Neural cell (in vitro differentiated cells): ENCODE data around the gene IPO5.

Experiments
- EP300 ChIP-seq: fragments of 450-650 bp; conservative IDR thresholded peaks from 2 replicates; pipeline ENCODE4 v1.6.1; 2014; ENCODE audit warnings: antibody characterized with exemption, mild to moderate bottlenecking, moderate library complexity; ENCODE audit not compliant: poor library complexity, severe bottlenecking
- EZH2 ChIP-seq: fragments of 200-600, 300-800 bp; shearing (Covaris generic), sonication (generic); IDR thresholded peaks from 2 replicates; pipeline ENCODE4 v1.6.1; 2014; ENCODE audit warnings: antibody characterized with exemption, low read length, borderline replicate concordance, mild to moderate bottlenecking; ENCODE audit not compliant: insufficient read depth, poor library complexity, severe bottlenecking
- POLR2AphosphoS5 ChIP-seq: IDR thresholded peaks from 2 replicates; pipeline ENCODE4 v1.6.1; 2012
- RAD21 ChIP-seq: fragments of 450-650 bp; conservative IDR thresholded peaks from 2 replicates; pipeline ENCODE4 v1.6.1; 2014; ENCODE audit warnings: antibody characterized with exemption, mild to moderate bottlenecking, moderate library complexity
- TAF1 ChIP-seq: IDR thresholded peaks from 2 replicates; pipeline ENCODE4 v1.6.1; 2012; ENCODE audit warnings: low read depth
- TF ChIP-seq, protein P1 (sequence below): fragments of 450-650 bp; IDR thresholded peaks from 2 replicates; pipeline ENCODE4 v1.5.1; 2014; ENCODE audit warnings: antibody characterized with exemption, mild to moderate bottlenecking, moderate library complexity; ENCODE audit not compliant: poor library complexity, severe bottlenecking
- TF ChIP-seq, protein P2 (sequence below): IDR thresholded peaks from 2 replicates; pipeline ENCODE4 v1.6.1; 2012; ENCODE audit warnings: borderline replicate concordance

DNA sequence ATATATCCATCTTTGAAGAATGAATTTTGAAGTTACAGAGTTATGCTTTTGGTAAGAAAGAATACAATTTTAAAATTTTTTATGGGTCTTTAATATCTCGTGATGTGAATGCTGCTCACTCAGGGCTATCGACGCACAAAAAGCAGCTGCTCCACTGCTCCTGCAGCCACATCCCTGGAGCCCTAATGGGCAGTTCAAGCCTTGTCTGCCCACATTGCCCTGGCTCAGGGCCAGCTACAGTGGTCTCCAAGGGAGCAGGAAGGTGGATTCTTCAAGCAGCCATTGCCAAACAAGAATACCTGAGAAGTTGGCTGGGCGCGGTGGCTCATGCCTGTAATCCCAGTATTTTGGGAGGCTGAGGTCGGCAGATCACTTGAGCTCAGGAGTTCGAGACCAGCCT lies 85.8 kb downstream of the IPO5 start:
- TF ChIP-seq, protein P1, sequence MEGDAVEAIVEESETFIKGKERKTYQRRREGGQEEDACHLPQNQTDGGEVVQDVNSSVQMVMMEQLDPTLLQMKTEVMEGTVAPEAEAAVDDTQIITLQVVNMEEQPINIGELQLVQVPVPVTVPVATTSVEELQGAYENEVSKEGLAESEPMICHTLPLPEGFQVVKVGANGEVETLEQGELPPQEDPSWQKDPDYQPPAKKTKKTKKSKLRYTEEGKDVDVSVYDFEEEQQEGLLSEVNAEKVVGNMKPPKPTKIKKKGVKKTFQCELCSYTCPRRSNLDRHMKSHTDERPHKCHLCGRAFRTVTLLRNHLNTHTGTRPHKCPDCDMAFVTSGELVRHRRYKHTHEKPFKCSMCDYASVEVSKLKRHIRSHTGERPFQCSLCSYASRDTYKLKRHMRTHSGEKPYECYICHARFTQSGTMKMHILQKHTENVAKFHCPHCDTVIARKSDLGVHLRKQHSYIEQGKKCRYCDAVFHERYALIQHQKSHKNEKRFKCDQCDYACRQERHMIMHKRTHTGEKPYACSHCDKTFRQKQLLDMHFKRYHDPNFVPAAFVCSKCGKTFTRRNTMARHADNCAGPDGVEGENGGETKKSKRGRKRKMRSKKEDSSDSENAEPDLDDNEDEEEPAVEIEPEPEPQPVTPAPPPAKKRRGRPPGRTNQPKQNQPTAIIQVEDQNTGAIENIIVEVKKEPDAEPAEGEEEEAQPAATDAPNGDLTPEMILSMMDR, result no peak
- TF ChIP-seq EZH2 (no peak), EP300 (no peak), TAF1 (no peak), RAD21 (no peak), POLR2AphosphoS5 (no peak)
- TF ChIP-seq, protein P2, sequence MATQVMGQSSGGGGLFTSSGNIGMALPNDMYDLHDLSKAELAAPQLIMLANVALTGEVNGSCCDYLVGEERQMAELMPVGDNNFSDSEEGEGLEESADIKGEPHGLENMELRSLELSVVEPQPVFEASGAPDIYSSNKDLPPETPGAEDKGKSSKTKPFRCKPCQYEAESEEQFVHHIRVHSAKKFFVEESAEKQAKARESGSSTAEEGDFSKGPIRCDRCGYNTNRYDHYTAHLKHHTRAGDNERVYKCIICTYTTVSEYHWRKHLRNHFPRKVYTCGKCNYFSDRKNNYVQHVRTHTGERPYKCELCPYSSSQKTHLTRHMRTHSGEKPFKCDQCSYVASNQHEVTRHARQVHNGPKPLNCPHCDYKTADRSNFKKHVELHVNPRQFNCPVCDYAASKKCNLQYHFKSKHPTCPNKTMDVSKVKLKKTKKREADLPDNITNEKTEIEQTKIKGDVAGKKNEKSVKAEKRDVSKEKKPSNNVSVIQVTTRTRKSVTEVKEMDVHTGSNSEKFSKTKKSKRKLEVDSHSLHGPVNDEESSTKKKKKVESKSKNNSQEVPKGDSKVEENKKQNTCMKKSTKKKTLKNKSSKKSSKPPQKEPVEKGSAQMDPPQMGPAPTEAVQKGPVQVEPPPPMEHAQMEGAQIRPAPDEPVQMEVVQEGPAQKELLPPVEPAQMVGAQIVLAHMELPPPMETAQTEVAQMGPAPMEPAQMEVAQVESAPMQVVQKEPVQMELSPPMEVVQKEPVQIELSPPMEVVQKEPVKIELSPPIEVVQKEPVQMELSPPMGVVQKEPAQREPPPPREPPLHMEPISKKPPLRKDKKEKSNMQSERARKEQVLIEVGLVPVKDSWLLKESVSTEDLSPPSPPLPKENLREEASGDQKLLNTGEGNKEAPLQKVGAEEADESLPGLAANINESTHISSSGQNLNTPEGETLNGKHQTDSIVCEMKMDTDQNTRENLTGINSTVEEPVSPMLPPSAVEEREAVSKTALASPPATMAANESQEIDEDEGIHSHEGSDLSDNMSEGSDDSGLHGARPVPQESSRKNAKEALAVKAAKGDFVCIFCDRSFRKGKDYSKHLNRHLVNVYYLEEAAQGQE, result no peak
